Ovary (tissue), 3 donors: Measurements from ENCODE around the gene ITIH2.

Experiments used
- EP300 ChIP-seq: sonication (generic); formaldehyde crosslinking; IDR thresholded peaks from one replicate; pipeline ENCODE4 v1.6.1; 2017; ENCODE audit warnings: antibody characterized with exemption
- POLR2A ChIP-seq: fragments of 450-650 bp; IDR thresholded peaks from one replicate; pipeline ENCODE4 v1.6.1; 2017; ENCODE audit warnings: antibody characterized with exemption, mild to moderate bottlenecking, moderate library complexity
- TF ChIP-seq, protein P1 (sequence below), 3 donors: fragments of 450-650 bp in 2 of 3; fragments of 200-600 bp in 1 of 3; IDR thresholded peaks; one replicate each; pipeline versions ENCODE4 v1.5.1 to v1.8.0; 2016 to 2022; ENCODE audit warnings: antibody characterized with exemption in 3 of 3, mild to moderate bottlenecking in 1 of 3
- donor health status: DM: no; HTN: no; CAD: no.

DNA sequence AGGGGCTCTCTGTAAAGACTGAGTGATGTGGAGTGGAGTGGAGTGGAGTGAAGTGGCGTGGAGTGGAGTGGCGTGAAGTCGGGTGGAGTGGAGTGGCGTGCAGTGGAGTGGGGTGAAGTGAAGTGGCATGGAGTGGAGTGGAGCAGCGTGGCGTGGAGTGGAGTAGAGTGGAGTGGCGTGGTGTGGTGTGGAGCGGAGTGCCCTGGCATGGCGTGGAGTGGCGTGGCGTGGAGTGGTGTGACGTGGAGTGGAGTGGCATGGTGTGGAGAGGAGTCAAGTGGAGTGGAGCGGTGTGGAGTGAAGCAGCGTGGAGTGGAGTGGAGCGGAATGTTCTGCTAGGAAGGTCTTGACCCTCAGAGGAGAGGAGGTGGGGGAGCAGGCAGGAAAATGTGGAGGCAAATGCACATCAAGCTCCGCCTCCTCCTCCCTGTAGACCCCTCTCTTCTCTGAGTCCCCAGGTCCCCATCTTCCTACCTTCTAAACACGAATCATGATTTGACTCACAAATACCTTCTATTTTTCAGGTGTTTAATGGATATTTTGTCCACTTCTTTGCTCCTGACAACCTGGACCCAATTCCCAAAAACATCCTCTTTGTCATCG, 19.9 kb downstream of the ITIH2 start:
- TF ChIP-seq, protein P1, sequence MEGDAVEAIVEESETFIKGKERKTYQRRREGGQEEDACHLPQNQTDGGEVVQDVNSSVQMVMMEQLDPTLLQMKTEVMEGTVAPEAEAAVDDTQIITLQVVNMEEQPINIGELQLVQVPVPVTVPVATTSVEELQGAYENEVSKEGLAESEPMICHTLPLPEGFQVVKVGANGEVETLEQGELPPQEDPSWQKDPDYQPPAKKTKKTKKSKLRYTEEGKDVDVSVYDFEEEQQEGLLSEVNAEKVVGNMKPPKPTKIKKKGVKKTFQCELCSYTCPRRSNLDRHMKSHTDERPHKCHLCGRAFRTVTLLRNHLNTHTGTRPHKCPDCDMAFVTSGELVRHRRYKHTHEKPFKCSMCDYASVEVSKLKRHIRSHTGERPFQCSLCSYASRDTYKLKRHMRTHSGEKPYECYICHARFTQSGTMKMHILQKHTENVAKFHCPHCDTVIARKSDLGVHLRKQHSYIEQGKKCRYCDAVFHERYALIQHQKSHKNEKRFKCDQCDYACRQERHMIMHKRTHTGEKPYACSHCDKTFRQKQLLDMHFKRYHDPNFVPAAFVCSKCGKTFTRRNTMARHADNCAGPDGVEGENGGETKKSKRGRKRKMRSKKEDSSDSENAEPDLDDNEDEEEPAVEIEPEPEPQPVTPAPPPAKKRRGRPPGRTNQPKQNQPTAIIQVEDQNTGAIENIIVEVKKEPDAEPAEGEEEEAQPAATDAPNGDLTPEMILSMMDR (IDR thresholded peaks at IDR 0.05) = no peak
- TF ChIP-seq POLR2A (no peak), EP300 (no peak)
